OCI-LY7 (cell line): Measurements from ENCODE around the gene PEX10.

ENCODE experiments used
- EZH2phosphoT487 ChIP-seq: fragments of 200-600 bp; sonication (generic); IDR thresholded peaks from 2 replicates; pipeline ENCODE4 v1.6.1; 2018; ENCODE audit warnings: low read depth, borderline replicate concordance, mild to moderate bottlenecking, mixed run types, antibody characterized with exemption, low read length, moderate library complexity, mixed read lengths
- TF ChIP-seq, protein P1 (sequence below): fragments of 200-600 bp; sonication (generic); conservative IDR thresholded peaks from 2 replicates; pipeline ENCODE4 v1.5.1; 2014; ENCODE audit warnings: mild to moderate bottlenecking, antibody characterized with exemption, low read length, moderate library complexity, mixed read lengths

DNA sequence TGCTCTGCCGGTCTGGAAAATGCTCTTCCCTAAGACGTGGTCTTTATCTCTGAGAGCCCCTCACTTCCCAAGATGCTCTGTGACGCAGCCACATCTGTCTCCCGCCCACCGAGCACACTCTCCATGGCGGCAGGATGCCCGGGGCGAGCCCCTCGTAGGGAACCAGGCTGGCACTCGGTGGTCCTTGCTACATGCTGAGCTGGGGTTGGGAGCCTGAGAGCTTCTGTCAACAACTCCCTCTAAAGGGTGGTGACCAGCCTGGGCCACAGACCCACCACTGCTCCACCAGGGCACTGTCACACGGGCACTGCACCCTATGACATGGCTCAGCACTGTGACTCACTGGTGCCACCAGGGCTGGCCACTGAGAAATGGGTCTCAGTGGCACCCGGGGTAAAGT, 2.6 kb downstream of the PEX10 start:
- TF ChIP-seq, protein P1, sequence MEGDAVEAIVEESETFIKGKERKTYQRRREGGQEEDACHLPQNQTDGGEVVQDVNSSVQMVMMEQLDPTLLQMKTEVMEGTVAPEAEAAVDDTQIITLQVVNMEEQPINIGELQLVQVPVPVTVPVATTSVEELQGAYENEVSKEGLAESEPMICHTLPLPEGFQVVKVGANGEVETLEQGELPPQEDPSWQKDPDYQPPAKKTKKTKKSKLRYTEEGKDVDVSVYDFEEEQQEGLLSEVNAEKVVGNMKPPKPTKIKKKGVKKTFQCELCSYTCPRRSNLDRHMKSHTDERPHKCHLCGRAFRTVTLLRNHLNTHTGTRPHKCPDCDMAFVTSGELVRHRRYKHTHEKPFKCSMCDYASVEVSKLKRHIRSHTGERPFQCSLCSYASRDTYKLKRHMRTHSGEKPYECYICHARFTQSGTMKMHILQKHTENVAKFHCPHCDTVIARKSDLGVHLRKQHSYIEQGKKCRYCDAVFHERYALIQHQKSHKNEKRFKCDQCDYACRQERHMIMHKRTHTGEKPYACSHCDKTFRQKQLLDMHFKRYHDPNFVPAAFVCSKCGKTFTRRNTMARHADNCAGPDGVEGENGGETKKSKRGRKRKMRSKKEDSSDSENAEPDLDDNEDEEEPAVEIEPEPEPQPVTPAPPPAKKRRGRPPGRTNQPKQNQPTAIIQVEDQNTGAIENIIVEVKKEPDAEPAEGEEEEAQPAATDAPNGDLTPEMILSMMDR: no peak
- no peak for TF ChIP-seq EZH2phosphoT487
